Measurements from ENCODE around the gene DCC. TPM values are rescaled to one million over a fixed set of nuclear protein-coding genes. Genes with fewer than 3 reads are reported as not detected.

The DCC gene
- total RNA-seq, 4 donors from 2014 or later = 0.94 TPM; not detected in 3

GRCh38 chr18:52510139-52510538 is 170.1 kb downstream of the DCC start:
- H3K36me3 ChIP-seq = no peaks in the 10 kb centered on the region
- DNase-seq = no peak
- H3K9me3 ChIP-seq = no peaks in the 10 kb centered on the region
- TF ChIP-seq POLR2A (IDR thresholded peaks at IDR 0.05) (no peak), CTCF (IDR thresholded peaks at IDR 0.05) (no peak)
- WGBS, 2 donors = 75 to 77% methylated on average over 3 of the region's 3 CpGs
- no peak overlapping the region for H3K27ac ChIP-seq
- intact Hi-C loops (cut with DNase I) = no loop called here
- H3K4me1 ChIP-seq = no peaks in the 10 kb centered on the region
- H3K4me3 ChIP-seq (replicated peaks in 1 of 3) = no peak overlapping the region
- no peaks in the 10 kb centered on the region for H3K27me3 ChIP-seq

GRCh38 chr18:52518086-52518485 is 178.1 kb downstream of the DCC start:
- intact Hi-C loops (cut with DNase I) = no loop called here
- H3K9me3 ChIP-seq = no peaks in the 10 kb centered on the region
- WGBS, 2 donors = 85 to 86% methylated on average over 2 of the region's 2 CpGs

GRCh38 chr18:52519021-52519420 is 179.0 kb downstream of the DCC start:
- H3K9me3 ChIP-seq = no peaks in the 10 kb centered on the region
- DNase-seq = no peak
- no peak overlapping the region for H3K4me3 ChIP-seq (replicated peaks in 1 of 3)
- H3K27ac ChIP-seq = no peak overlapping the region
- no peaks in the 10 kb centered on the region for H3K36me3 ChIP-seq
- 34 to 41% methylated on average over 1 of the region's 1 CpG for WGBS, 2 donors
- TF ChIP-seq CTCF (IDR thresholded peaks at IDR 0.05) = no peak
- no peaks in the 10 kb centered on the region for H3K27me3 ChIP-seq
- intact Hi-C loops (cut with DNase I) = no loop called here
- no peaks in the 10 kb centered on the region for H3K4me1 ChIP-seq

More at GRCh38 chr18:52518086-52518485, 178.1 kb downstream of the DCC start:
- no peak for DNase-seq
- no peaks in the 10 kb centered on the region for H3K36me3 ChIP-seq
- H3K27ac ChIP-seq = no peak overlapping the region
- no peak for TF ChIP-seq CTCF (IDR thresholded peaks at IDR 0.05)
- TF ChIP-seq POLR2A (IDR thresholded peaks at IDR 0.05) = no peak
- H3K4me3 ChIP-seq (replicated peaks in 1 of 3) = no peak overlapping the region
- H3K27me3 ChIP-seq = no peaks in the 10 kb centered on the region
- H3K4me1 ChIP-seq = no peaks in the 10 kb centered on the region

- H3K36me3 ChIP-seq = no peaks in the 10 kb centered on the region
- WGBS, 2 donors = 61 to 84% methylated on average over 1 of the region's 1 CpG
- H3K9me3 ChIP-seq = no peaks in the 10 kb centered on the region
- H3K27ac ChIP-seq = no peak overlapping the region
- TF ChIP-seq CTCF (IDR thresholded peaks at IDR 0.05) (no peak), POLR2A (IDR thresholded peaks at IDR 0.05) (no peak)
- no peaks in the 10 kb centered on the region for H3K27me3 ChIP-seq
- no peak overlapping the region for H3K4me3 ChIP-seq (replicated peaks in 1 of 3)
- no peak for DNase-seq
- H3K4me1 ChIP-seq = no peaks in the 10 kb centered on the region
- intact Hi-C loops (cut with DNase I) = no loop called here
These were observed 183.6 kb downstream of the DCC start for GRCh38 chr18:52523566-52523965.

- Histone ChIP-seq H3K36me3 (no peaks in the 10 kb centered on the region), H3K9me3 (no peaks in the 10 kb centered on the region), H3K27ac (no peak overlapping the region), H3K4me1 (no peaks in the 10 kb centered on the region), H3K27me3 (no peaks in the 10 kb centered on the region), H3K4me3 (replicated peaks in 1 of 3) (no peak overlapping the region)
- TF ChIP-seq POLR2A (IDR thresholded peaks at IDR 0.05) (no peak), CTCF (IDR thresholded peaks at IDR 0.05) (no peak)
- no peak for DNase-seq
- intact Hi-C loops (cut with DNase I) = no loop called here
- WGBS, 2 donors = 95 to 99% methylated on average over 2 of the region's 2 CpGs
These were observed 191.8 kb downstream of the DCC start for GRCh38 chr18:52531836-52532235.

Data from thyroid gland (tissue), 4 donors.